Adrenal gland (tissue), 5 donors: ENCODE measurements around the gene LDB2.

Experiments used
- POLR2A ChIP-seq, 2 donors: fragments of 450-650 bp; IDR thresholded peaks; one replicate each; pipeline ENCODE4 v1.6.1; 2017; ENCODE audit warnings: antibody characterized with exemption in 2 of 2, mild to moderate bottlenecking in 2 of 2, moderate library complexity in 1 of 2
- TF ChIP-seq, protein P1 (sequence below), 6 experiments: fragments of 450-650 bp in 4 of 6; fragments of 200-600 bp in 2 of 6; sonication (generic) in 1 of 6; IDR thresholded peaks; 1 replicate in 5 of 6; 2 replicates in 1 of 6; pipeline versions ENCODE4 v1.5.1 to v1.8.0; 2016 to 2021; ENCODE audit warnings: antibody characterized with exemption in 6 of 6, mild to moderate bottlenecking in 2 of 6, moderate library complexity in 1 of 6
- donor health status: DM: no; HTN: no; CAD: no.

- TF ChIP-seq, protein P1, sequence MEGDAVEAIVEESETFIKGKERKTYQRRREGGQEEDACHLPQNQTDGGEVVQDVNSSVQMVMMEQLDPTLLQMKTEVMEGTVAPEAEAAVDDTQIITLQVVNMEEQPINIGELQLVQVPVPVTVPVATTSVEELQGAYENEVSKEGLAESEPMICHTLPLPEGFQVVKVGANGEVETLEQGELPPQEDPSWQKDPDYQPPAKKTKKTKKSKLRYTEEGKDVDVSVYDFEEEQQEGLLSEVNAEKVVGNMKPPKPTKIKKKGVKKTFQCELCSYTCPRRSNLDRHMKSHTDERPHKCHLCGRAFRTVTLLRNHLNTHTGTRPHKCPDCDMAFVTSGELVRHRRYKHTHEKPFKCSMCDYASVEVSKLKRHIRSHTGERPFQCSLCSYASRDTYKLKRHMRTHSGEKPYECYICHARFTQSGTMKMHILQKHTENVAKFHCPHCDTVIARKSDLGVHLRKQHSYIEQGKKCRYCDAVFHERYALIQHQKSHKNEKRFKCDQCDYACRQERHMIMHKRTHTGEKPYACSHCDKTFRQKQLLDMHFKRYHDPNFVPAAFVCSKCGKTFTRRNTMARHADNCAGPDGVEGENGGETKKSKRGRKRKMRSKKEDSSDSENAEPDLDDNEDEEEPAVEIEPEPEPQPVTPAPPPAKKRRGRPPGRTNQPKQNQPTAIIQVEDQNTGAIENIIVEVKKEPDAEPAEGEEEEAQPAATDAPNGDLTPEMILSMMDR (IDR thresholded peaks at IDR 0.05), result no peak
- TF ChIP-seq POLR2A (IDR thresholded peaks at IDR 0.05), result no peak
Measured at GRCh38 chr4:16818005-16818404, 80.4 kb downstream of the LDB2 start.
